ENCODE results near the gene PCYT2. TPM values are rescaled to one million over a fixed set of nuclear protein-coding genes. Genes with fewer than 3 reads are reported as not detected.

Gene PCYT2
- total RNA-seq, 2 experiments from 2014 or later: 41.6 to 44.4 TPM

GRCh38 chr17:81935709-81936084, 24.5 kb upstream of the PCYT2 start:
- peaks cover 16% of the 10 kb centered on the region for H3K4me1 Mint-ChIP-seq
- peak overlapping the region; percentile 65 for H3K4me3 Mint-ChIP-seq
- H3K36me3 Mint-ChIP-seq (ENCODE audit: low read depth): no peaks in the 10 kb centered on the region
- ChIA-PET POLR2A (interaction anchor here (0.6 to 1.4 kb wide), 6 partner anchors 9 to 69 kb away, joined by 3 to 5 read pairs (median 3); partner anchors contain the start of genes MAFG and SIRT7), CTCF (interaction anchor here (1.6 kb wide), 1 partner anchor 18 kb away, joined by 4 read pairs; no protein-coding TSS in a partner anchor)
- H3K27me3 Mint-ChIP-seq: no peaks in the 10 kb centered on the region
- no peak overlapping the region for H3K27ac Mint-ChIP-seq
- DNase-seq: no peak
- H3K9me3 Mint-ChIP-seq: no peaks in the 10 kb centered on the region

GRCh38 chr17:81934850-81935708, 23.9 kb upstream of the PCYT2 start:
- Mint-ChIP-seq H3K4me1 (peaks cover 16% of the 10 kb centered on the region), H3K36me3 (ENCODE audit: low read depth) (no peaks in the 10 kb centered on the region), H3K27me3 (no peaks in the 10 kb centered on the region), H3K9me3 (no peaks in the 10 kb centered on the region), H3K4me3 (no peak overlapping the region), H3K27ac (no peak overlapping the region)
- ChIA-PET CTCF (no interaction called here), POLR2A (interaction anchor here (0.6 to 1.3 kb wide), 2 partner anchors 8 to 55 kb away, joined by 3 read pairs; partner anchors contain the start of gene MAFG)
- no peak for DNase-seq

GRCh38 chr17:81934098-81934757, 23.0 kb upstream of the PCYT2 start:
- CTCF ChIA-PET: no interaction called here
- H3K27ac Mint-ChIP-seq: no peak overlapping the region
- no peak for DNase-seq
- H3K36me3 Mint-ChIP-seq (ENCODE audit: low read depth): no peaks in the 10 kb centered on the region
- no peak overlapping the region for H3K4me3 Mint-ChIP-seq
- POLR2A ChIA-PET: no interaction called here
- no peaks in the 10 kb centered on the region for H3K9me3 Mint-ChIP-seq
- no peaks in the 10 kb centered on the region for H3K27me3 Mint-ChIP-seq
- H3K4me1 Mint-ChIP-seq: peaks cover 16% of the 10 kb centered on the region

GRCh38 chr17:81933178-81933699, 22.0 kb upstream of the PCYT2 start:
- ChIA-PET POLR2A (no interaction called here), CTCF (no interaction called here)
- Mint-ChIP-seq H3K4me3 (no peak overlapping the region), H3K9me3 (no peaks in the 10 kb centered on the region), H3K36me3 (ENCODE audit: low read depth) (no peaks in the 10 kb centered on the region), H3K27me3 (peaks cover 4% of the 10 kb centered on the region), H3K4me1 (peaks cover 17% of the 10 kb centered on the region), H3K27ac (no peak overlapping the region)
- DNase-seq: no peak

GRCh38 chr17:81932333-81932983, 21.3 kb upstream of the PCYT2 start:
- no peaks in the 10 kb centered on the region for H3K9me3 Mint-ChIP-seq
- no peak overlapping the region for H3K4me3 Mint-ChIP-seq
- no peak overlapping the region for H3K27ac Mint-ChIP-seq
- H3K27me3 Mint-ChIP-seq: peaks cover 4% of the 10 kb centered on the region
- DNase-seq: no peak
- H3K4me1 Mint-ChIP-seq: peaks cover 12% of the 10 kb centered on the region
- POLR2A ChIA-PET: no interaction called here
- H3K36me3 Mint-ChIP-seq (ENCODE audit: low read depth): no peaks in the 10 kb centered on the region
- CTCF ChIA-PET: interaction anchor here (1.0 kb wide), 1 partner anchor 27 kb away, joined by 3 read pairs; no protein-coding TSS in a partner anchor

- Mint-ChIP-seq H3K36me3 (ENCODE audit: low read depth) (no peaks in the 10 kb centered on the region), H3K27ac (no peak overlapping the region), H3K4me3 (no peak overlapping the region), H3K27me3 (peaks cover 4% of the 10 kb centered on the region), H3K9me3 (no peaks in the 10 kb centered on the region), H3K4me1 (peaks cover 11% of the 10 kb centered on the region)
- POLR2A ChIA-PET: no interaction called here
- no peak for DNase-seq
- CTCF ChIA-PET: interaction anchor here (1.0 kb wide), 1 partner anchor 28 kb away, joined by 3 read pairs; no protein-coding TSS in a partner anchor
Observed at GRCh38 chr17:81931557-81932332, 20.5 kb upstream of the PCYT2 start.

GRCh38 chr17:81931189-81931556, 20.0 kb upstream of the PCYT2 start:
- Mint-ChIP-seq H3K36me3 (ENCODE audit: low read depth) (peaks cover 4% of the 10 kb centered on the region), H3K27ac (no peak overlapping the region), H3K27me3 (peaks cover 4% of the 10 kb centered on the region), H3K4me3 (no peak overlapping the region), H3K4me1 (peaks cover 11% of the 10 kb centered on the region), H3K9me3 (no peaks in the 10 kb centered on the region)
- ChIA-PET CTCF (no interaction called here), POLR2A (no interaction called here)
- no peak for DNase-seq

- no peaks in the 10 kb centered on the region for H3K9me3 Mint-ChIP-seq
- H3K4me3 Mint-ChIP-seq: no peak overlapping the region
- CTCF ChIA-PET: interaction anchor here (0.5 kb wide), 1 partner anchor 205 kb away, joined by 3 read pairs; no protein-coding TSS in a partner anchor
- H3K27me3 Mint-ChIP-seq: peaks cover 4% of the 10 kb centered on the region
- POLR2A ChIA-PET: interaction anchor here (1.6 to 1.7 kb wide), 2 partner anchors 14 to 72 kb away, joined by 3 to 5 read pairs; no protein-coding TSS in a partner anchor
- no peak for DNase-seq
- peaks cover 6% of the 10 kb centered on the region for H3K36me3 Mint-ChIP-seq (ENCODE audit: low read depth)
- peaks cover 14% of the 10 kb centered on the region for H3K4me1 Mint-ChIP-seq
- H3K27ac Mint-ChIP-seq: no peak overlapping the region
Observed at GRCh38 chr17:81930142-81931125, 19.2 kb upstream of the PCYT2 start.

- Mint-ChIP-seq H3K4me3 (peak overlapping the region; percentile 43), H3K36me3 (ENCODE audit: low read depth) (peaks cover 6% of the 10 kb centered on the region), H3K4me1 (peaks cover 22% of the 10 kb centered on the region), H3K27me3 (peaks cover 4% of the 10 kb centered on the region), H3K9me3 (no peaks in the 10 kb centered on the region), H3K27ac (no peak overlapping the region)
- no peak for DNase-seq
- ChIA-PET CTCF (interaction anchor here (0.6 to 1.0 kb wide), 2 partner anchors 14 to 193 kb away, joined by 3 read pairs; no protein-coding TSS in a partner anchor), POLR2A (interaction anchor here (1.6 to 7.6 kb wide), 4 partner anchors 12 to 71 kb away, joined by 3 to 62 read pairs (median 24); partner anchors contain the start of genes ARHGDIA and SIRT7)
Observed at GRCh38 chr17:81929253-81930141, 18.3 kb upstream of the PCYT2 start.

- peaks cover 4% of the 10 kb centered on the region for H3K27me3 Mint-ChIP-seq
- ChIA-PET POLR2A (interaction anchor here (1.7 to 7.6 kb wide), 4 partner anchors 11 to 96 kb away, joined by 5 to 62 read pairs (median 27); partner anchors contain the start of genes ARHGDIA, MCRIP1 and SIRT7), CTCF (interaction anchor here (0.6 to 2.4 kb wide), 4 partner anchors 13 to 192 kb away, joined by 3 to 8 read pairs (median 4); no protein-coding TSS in a partner anchor)
- peaks cover 6% of the 10 kb centered on the region for H3K36me3 Mint-ChIP-seq (ENCODE audit: low read depth)
- H3K27ac Mint-ChIP-seq: no peak overlapping the region
- no peak for DNase-seq
- peak overlapping the region; percentile 58 for H3K4me3 Mint-ChIP-seq
- peaks cover 30% of the 10 kb centered on the region for H3K4me1 Mint-ChIP-seq
- no peaks in the 10 kb centered on the region for H3K9me3 Mint-ChIP-seq
Observed at GRCh38 chr17:81928544-81929252, 17.5 kb upstream of the PCYT2 start.
